WTC11 (cell line): ENCODE results near the gene OR1E1.

Experiments
- CTCF ChIP-seq: fragments of 200-600 bp; IDR thresholded peaks from 2 replicates; pipeline ENCODE4 v1.8.0; 2022; ENCODE audit warnings: antibody characterized with exemption
- FOXJ3 ChIP-seq: sonication (generic); formaldehyde crosslinking; IDR thresholded peaks from 2 replicates; pipeline ENCODE4 v1.9.0; 2021; ENCODE audit warnings: missing genetic modification reagents, mild to moderate bottlenecking, borderline replicate concordance
- GABPB1 ChIP-seq: sonication (generic); formaldehyde crosslinking; IDR thresholded peaks from 2 replicates; pipeline ENCODE4 v1.8.1; 2023; ENCODE audit warnings: mild to moderate bottlenecking, missing genetic modification reagents
- JUN ChIP-seq: sonication (generic); formaldehyde crosslinking; IDR thresholded peaks from 2 replicates; pipeline ENCODE4 v1.8.0; 2023; ENCODE audit warnings: mild to moderate bottlenecking, missing genetic modification reagents
- NR2C2 ChIP-seq: sonication (generic); formaldehyde crosslinking; IDR thresholded peaks from 2 replicates; pipeline ENCODE4 v1.8.0; 2022; ENCODE audit warnings: mild to moderate bottlenecking, missing genetic modification reagents
- NR3C1 ChIP-seq: sonication (generic); formaldehyde crosslinking; conservative IDR thresholded peaks from 2 replicates; pipeline ENCODE4 v1.8.1; 2023; ENCODE audit warnings: low read depth, mild to moderate bottlenecking, missing genetic modification reagents
- RELA ChIP-seq: sonication (generic); formaldehyde crosslinking; IDR thresholded peaks from 2 replicates; pipeline ENCODE4 v1.8.1; 2022; ENCODE audit warnings: missing genetic modification reagents, mild to moderate bottlenecking, borderline replicate concordance
- SMAD3 ChIP-seq: sonication (generic); formaldehyde crosslinking; IDR thresholded peaks from 2 replicates; pipeline ENCODE4 v1.8.0; 2022; ENCODE audit warnings: missing genetic modification reagents, mild to moderate bottlenecking, borderline replicate concordance
- USF1 ChIP-seq: sonication (generic); formaldehyde crosslinking; IDR thresholded peaks from 2 replicates; pipeline ENCODE4 v1.8.0; 2022; ENCODE audit warnings: mild to moderate bottlenecking, missing genetic modification reagents
- ZNF416 ChIP-seq: fragments of 250-450 bp; sonication (Bioruptor Pico); IDR thresholded peaks from 2 replicates; pipeline ENCODE4 v1.9.0; 2021; ENCODE audit warnings: mild to moderate bottlenecking, inconsistent platforms
- ZNF425 ChIP-seq: fragments of 250-450 bp; sonication (Bioruptor Pico); conservative IDR thresholded peaks from 2 replicates; pipeline ENCODE4 v1.9.0; 2021; ENCODE audit warnings: mild to moderate bottlenecking
- ZNF512 ChIP-seq: sonication (generic); formaldehyde crosslinking; IDR thresholded peaks from 2 replicates; pipeline ENCODE4 v1.8.1; 2022; ENCODE audit warnings: missing genetic modification reagents, borderline replicate concordance

GRCh38 chr17:3400055-3400454 lies 1.8 kb upstream of the OR1E1 start:
- no peak for TF ChIP-seq USF1 (CRISPR knock-in tag)
- no peak for TF ChIP-seq CTCF
- TF ChIP-seq ZNF425 (CRISPR knock-in tag): no peak
- no peak for TF ChIP-seq GABPB1 (CRISPR knock-in tag)
- TF ChIP-seq NR2C2 (CRISPR knock-in tag): no peak
- TF ChIP-seq RELA: no peak
- no peak for TF ChIP-seq SMAD3 (CRISPR knock-in tag)
- TF ChIP-seq JUN: no peak
- TF ChIP-seq FOXJ3 (CRISPR knock-in tag): no peak
- TF ChIP-seq ZNF416 (CRISPR knock-in tag): no peak
- TF ChIP-seq ZNF512 (CRISPR knock-in tag): no peak
- no peak for TF ChIP-seq NR3C1
